HG02973 (cell line): ENCODE data around the gene IGSF9B.
A peak's percentile ranks its signal among the peaks of the same experiment; 100 is the strongest.
"Not testable (repeated sequence)": the region's sequence is repeated elsewhere in the genome, so short reads cannot be mapped to it uniquely, and the experiment has no call there.

Experiments
- ATAC-seq: cut with Tn5 transposase; IDR thresholded peaks from one replicate; pipeline ENCODE4 v1.9.1; 2021; ENCODE audit warnings: moderate library complexity; ENCODE audit not compliant: unreplicated experiment

The IGSF9B gene

DNA sequence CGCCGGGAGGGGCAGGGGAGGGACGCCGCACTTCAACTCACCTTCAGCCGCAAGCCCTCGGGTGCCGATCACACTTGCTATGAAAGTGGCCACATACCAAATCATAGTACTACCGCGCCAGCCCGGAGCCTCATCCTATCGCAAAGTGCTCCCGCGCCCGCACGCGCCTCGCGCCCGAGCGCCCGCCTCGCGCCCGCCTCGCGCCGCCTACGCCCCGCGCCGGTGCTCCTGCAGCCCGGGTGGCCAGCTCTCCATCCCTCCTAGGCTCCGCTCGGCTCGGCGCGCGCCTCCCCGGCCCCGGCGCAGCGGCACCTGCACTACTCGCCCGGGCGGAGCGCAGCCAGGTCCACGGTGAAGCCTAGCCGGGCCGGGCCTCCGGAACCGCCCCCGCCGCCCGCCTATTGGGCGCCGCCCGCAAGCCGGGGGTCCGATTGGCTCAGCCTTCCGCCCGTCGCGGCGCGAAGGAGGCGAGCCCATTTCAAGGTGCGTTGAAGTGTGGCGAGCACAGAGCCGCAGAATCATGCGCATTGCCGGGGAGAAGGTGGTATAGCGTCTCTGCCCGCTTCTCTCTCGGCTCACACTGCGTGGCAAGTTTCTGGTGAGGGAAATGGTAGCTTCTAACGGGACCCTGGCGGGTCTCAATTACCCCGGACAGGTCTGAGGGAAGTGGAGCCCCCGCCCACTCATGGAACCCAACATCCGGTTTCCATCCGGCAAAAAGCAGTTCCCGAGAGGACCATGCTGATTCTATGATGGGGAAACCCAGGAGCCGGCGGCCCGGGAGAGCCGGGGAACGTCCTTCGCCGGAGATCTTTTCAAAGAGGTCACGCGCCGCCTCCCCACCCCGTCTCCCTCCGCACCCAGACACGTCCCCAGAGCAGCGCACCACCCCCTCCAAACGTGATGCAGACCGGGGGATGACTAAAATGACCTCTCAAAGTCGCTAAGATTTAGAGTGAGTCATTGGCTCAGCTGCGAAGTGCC, at the start of gene IGSF9B:
Gene IGSF9B, minus strand, starts transcription at position 319 of the 984 bp plus-strand sequence. Its CDS starts 214 bp downstream, at position 105.
- ATAC-seq = peak; percentile 98

GRCh38 chr11:134004496-134005172, 47.9 kb upstream of the IGSF9B start:
- ATAC-seq = no peak

- ATAC-seq = no peak
Measured at GRCh38 chr11:134003792-134004495, 47.2 kb upstream of the IGSF9B start.

DNA sequence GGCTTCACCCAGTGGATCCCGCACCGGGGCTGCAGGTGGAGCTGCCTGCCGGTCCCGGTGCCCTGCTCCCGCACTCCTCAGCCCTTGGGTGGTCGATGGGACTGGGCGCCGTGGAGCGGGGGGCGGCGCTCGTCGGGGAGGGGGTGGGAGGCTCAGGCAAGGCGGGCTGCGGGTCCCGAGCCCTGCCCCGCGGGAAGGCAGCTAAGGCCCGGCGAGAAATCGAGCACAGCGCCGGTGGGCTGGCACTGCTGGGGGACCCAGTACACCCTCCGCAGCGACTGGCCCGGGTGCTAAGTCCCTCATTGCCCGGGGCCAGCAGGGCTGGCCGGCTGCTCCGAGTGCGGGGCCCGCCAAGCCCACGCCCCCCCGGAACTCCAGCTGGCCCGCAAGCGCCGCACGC, 46.1 kb upstream of the IGSF9B start:
- ATAC-seq = not testable (repeated sequence)

DNA sequence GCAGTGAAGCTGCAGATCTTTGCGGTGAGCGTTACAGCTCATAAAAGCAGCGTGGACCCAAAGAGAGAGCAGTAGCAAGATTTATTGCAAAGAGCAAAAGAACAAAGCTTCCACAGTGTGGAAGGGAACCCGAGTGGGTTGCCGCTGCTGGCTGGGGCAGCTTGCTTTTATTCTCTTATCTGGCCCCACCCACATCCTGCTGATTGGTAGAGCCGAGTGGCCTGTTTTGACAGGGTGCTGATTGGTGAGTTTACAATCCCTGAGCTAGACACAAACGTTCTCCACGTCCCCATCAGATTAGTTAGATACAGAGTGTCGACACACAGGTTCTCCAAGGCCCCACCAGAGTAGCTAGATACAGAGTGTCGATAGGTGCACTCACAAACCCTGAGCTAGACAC, 45.6 kb upstream of the IGSF9B start:
- not testable (repeated sequence) for ATAC-seq

DNA sequence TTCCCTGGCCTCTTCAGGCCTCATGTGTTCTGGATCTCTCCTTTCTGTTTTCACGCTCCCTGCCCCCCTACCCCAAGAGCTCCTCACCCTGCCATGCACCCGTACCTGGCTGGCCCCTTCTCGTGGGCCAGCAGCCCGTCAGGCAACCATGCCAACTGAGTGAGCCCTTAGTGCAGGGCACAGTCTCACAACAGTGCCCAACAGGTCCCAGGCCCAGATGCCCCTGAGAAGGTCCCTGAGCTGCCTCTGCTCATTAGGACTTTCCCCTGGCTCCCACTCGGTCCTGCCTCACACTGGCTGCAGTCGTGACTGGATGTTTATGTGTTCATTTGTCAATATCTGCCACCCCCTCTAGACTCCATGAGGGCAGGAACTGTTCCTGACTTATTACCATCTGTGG, 44.8 kb upstream of the IGSF9B start:
- ATAC-seq = no peak

DNA sequence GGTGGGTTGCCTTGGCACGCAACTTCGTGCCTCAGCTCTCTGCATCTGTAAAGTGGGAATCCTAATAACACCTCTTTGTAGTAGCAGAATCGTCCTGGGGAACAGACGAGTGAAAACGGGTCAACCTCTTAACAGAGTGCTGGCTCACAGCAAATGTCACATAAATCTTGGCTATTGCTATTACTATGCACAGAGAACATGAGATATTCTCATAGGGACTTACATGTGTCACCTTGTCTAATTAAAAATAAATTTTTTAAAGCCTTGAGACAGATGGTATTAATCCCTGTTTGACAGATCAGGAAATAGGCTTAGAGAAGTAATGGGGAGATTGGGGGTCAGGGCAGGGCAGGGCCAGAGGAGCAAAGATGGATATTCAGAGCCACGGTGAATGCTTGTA, 44.3 kb upstream of the IGSF9B start:
- no peak for ATAC-seq

- no peak for ATAC-seq
Measured at GRCh38 chr11:133999355-133999754, 42.6 kb upstream of the IGSF9B start.

DNA sequence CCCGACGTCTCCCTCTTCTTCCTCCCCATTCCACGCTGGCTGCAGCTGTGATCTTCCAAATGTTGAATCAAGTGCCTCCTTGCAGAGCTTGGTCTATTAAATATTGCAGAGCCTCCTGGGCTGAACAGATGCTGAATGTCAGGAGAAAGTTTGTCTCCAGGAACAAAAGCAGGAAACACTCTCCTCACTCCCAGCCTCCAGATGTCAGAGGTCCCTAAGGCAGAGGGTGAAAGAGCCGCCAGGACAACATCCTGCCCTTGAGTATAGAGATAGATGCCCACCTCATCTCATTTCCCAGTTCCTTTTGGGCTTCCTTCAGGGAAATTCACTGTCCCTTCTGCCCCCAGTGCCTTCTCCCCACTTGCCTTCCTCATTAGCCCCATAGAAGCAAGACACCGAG, 40.8 kb upstream of the IGSF9B start:
- ATAC-seq = no peak

DNA sequence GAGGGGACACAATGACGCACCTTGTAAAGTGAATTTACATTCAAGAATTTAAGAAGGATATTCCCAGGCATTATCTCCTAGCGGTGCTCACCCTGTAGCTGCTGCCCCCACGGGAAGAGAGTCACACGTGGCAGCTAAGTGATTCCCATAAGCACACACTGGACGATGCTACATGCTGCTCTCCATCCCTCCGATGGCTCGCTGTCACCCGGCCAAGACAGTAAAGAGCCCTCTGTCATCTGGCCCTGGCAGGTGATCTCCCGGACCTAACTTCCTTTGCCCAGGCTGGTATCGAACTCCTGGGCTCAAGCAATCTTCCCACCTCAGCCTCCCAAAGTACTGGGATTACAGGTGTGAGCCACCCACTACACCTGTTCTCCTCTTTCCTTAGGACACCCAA, 39.9 kb upstream of the IGSF9B start:
- no peak for ATAC-seq

DNA sequence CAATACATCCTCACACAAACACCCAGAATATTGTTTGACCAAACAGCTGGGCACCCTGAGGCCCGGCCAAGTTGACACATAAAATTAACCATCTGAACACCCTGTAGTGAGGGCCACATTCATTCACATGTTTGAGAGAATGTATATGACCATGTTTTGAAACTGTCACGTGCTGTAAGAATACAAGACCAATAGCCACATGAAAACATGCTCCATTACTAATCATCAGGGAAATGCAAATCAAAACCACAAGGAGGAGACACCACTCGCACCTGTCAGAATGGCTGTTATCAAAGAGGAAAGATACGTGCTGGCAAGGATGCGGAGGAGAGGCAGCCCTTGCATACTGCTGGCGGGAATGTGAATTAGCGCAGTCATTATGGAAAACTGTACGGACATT, 38.3 kb upstream of the IGSF9B start:
- no peak for ATAC-seq

DNA sequence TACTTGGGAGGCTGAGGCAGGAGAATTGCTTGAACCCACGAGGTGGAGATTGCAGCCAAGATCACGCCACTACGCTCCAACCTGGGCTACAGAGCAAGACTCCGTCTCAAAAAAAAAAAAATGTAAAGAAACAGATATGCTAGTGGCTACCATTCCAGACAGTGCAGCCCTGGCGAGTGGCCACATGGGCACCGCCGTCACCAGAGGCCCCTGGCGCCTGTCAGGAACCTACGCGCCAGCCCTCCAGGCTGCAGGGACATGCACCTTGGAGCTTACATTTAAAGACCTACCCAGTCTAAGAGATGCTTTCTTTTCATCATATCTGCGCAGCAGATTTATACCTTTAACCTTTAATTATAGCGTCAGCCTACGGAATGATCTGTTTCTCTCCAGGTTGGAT, 37.2 kb upstream of the IGSF9B start:
- ATAC-seq = no peak

DNA sequence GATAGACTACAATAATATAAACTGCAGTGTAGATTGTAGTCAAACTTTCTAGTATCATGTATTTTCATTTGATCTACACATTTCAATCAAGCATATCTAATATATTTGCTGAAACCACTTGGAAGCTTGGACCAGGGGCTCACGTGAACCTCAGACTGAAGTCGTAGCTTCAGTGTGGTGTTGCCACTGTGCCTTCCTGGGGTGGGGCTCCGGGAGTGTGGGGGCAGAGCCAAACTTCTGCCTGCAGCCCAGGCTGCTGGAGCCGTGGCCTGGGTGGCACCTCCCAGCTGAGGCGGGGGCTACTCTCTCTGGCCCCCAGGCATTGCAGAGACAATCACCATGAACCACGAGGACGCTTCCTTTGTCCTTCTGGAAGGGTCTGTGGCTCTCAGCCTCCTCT, 36.3 kb upstream of the IGSF9B start:
- no peak for ATAC-seq

DNA sequence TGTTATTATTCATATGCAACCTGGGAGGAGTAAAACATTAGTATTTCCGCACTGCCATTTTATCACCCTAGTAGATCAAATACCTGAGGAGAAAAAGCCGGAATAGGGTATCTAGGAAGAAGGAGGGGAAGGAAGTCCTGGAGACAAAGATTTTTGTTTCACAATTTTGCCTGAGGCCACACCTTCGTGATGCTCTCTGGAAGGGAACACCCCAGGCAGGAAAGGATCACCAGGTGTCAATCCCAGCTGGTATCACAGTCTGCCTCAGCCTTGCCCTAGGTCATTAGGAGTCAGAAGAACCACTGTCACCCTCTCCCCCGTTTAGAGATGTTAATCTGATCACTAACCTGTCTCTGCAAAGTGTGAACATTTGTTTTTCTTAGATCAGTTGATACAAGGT, 35.4 kb upstream of the IGSF9B start:
- no peak for ATAC-seq

DNA sequence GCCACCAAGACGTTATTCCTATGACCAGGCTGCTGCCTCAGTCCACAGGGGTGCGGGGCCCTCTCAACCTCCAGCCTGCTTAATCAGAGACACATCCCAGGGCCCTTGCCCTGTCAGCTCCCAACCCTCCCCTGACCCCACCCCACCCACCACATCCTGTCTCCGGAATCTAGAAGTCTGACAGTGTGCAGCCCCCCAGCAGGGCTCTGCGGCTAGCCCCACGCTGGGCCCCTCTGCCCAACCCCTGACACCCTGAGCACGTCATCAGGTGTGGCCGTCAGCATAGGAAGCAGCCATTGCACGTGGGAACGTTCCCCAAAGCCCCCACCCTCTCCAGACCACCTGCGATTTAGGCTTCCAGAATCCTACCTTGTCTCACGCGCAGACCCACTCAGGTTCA, 34.3 kb upstream of the IGSF9B start:
- no peak for ATAC-seq

GRCh38 chr11:133990501-133990900, 33.7 kb upstream of the IGSF9B start:
- ATAC-seq = no peak

- ATAC-seq = no peak
Measured at GRCh38 chr11:133988686-133989410, 32.1 kb upstream of the IGSF9B start.

GRCh38 chr11:133987171-133987570, 30.4 kb upstream of the IGSF9B start:
- ATAC-seq = no peak

DNA sequence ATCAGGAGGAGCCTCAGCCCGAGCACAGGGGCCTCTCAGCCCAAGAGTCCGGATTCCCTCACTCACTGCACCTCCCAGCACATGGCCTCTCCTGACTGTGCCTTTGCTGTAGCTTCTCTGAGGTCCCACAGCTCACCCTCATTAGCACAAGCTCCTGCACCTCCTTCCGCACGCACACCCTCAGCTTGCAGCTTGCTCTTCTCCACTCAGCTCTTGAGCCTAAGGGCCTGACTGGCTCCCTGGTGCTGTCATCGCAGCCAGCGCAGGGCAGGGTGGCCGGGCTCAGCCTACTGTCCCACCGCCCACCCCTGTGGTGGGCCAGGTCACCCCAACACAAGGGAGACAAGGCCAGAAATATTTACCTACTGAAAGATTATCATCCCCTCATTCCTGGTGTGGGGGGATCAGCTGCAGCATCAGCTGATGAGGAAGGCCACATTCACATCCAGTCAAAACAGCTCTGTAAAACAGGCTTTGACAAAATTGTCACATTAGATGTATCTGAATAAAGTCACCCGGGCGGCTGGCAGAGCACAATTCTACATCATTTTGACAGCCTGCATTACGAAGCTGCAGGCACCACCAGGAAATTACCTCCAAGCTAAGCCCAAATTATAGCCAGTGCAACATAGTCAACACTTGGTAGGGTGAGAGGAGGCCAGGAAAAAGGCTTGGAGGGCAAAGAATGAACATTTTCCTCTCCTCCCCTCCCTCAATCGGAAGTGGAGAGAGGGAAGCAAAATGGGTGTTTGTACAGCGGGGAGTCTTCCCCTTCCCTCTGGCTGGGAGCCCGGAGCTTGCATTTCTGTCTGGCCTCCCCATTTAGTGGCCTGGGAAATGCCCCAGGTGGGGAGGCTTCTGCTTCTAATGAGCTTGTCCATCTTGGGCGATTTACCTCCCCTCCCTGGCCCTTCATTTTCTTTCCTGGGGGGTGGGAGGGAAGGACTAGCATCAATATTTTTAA, 29.5 kb upstream of the IGSF9B start:
- no peak for ATAC-seq

DNA sequence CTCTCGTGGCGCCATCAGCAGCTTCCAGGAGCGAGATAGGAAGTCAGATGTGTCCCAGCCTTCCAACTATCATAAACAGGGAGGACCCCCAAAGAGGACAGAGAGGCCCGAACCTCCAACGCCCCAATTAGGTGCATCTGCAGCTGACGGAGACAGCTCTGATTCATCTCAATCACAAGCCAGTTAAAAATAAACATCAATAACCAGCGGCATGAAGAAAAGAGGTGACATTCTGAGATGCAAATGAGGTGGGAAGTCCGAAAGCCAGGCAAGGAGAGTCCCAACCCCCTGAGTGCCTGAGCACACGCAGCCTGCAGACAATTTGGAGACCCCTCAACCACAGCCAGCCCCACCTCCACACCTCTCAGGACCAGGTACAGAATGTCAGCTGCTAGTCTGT, 28.1 kb upstream of the IGSF9B start:
- ATAC-seq = no peak
